Breast epithelium (tissue), 4 donors: Measurements from ENCODE around the gene NDUFC2. TPM values are rescaled to one million over a fixed set of nuclear protein-coding genes. Genes with fewer than 3 reads are reported as not detected.
A peak's percentile ranks its signal among the peaks of the same experiment; 100 is the strongest.

ENCODE experiments used
- DNase-seq, 2 donors: peaks; one replicate each; pipeline ENCODE4 v3.0.0-alpha.2; 2019; ENCODE audit warnings: low spot score in 2 of 2
- H3K27ac ChIP-seq, 2 donors: fragments of 200-600 bp; sonication (generic) in 1 of 2; one replicate each; pipeline ENCODE4 v1.5.1; 2016 to 2019; ENCODE audit warnings: mild to moderate bottlenecking in 1 of 2
- H3K27me3 ChIP-seq, 2 donors: fragments of 200-600 bp; sonication (generic) in 1 of 2; one replicate each; pipeline versions ENCODE4 v1.5.1 to v1.6.0; 2017 to 2019; ENCODE audit warnings: control low read depth in 1 of 2, mild to moderate bottlenecking in 1 of 2
- H3K36me3 ChIP-seq: fragments of 200-600 bp; one replicate; pipeline ENCODE4 v1.5.1; 2019
- H3K4me1 ChIP-seq, 2 donors: fragments of 200-600 bp; sonication (generic); one replicate each; pipeline ENCODE4 v1.5.1; 2016 to 2019; ENCODE audit warnings: control low read depth in 1 of 2
- H3K4me3 ChIP-seq, 3 donors: fragments of 200-600 bp; sonication (generic); 1 replicate in 2 of 3; 2 replicates in 1 of 3; pipeline ENCODE4 v1.5.1; 2016 to 2019; ENCODE audit warnings: mild to moderate bottlenecking in 3 of 3, moderate library complexity in 2 of 3
- H3K9me3 ChIP-seq, 2 donors: fragments of 200-600 bp; sonication (generic) in 1 of 2; one replicate each; pipeline ENCODE4 v1.5.1; 2016 to 2019; ENCODE audit warnings: control low read depth in 1 of 2
- POLR2A ChIP-seq: fragments of 450-650 bp; IDR thresholded peaks from one replicate; pipeline ENCODE4 v1.6.1; 2016; ENCODE audit warnings: antibody characterized with exemption, mild to moderate bottlenecking, moderate library complexity
- POLR2AphosphoS5 ChIP-seq, 3 donors: sonication (generic); formaldehyde crosslinking; IDR thresholded peaks; one replicate each; pipeline ENCODE4 v1.6.1; 2017; ENCODE audit warnings: antibody characterized with exemption in 3 of 3
- intact Hi-C: fragments of 100-400 bp; cut with DNase I; formaldehyde crosslinking; loops from one replicate; pipeline ENCODE4 v1.15.1; 2023; ENCODE audit warnings: low total_unique reads
- total RNA-seq, 3 donors: library from RNA; depleted of rRNA; stranded (reverse); fragments of >200 nt; gene quantifications; one replicate each; pipeline ENCODE4 v1.1.0, GENCODE V29; 2016
- TF ChIP-seq, protein P1 (sequence below), 3 donors: fragments of 450-650 bp; IDR thresholded peaks; one replicate each; pipeline ENCODE4 v1.5.1; 2016 to 2017; ENCODE audit warnings: antibody characterized with exemption in 3 of 3, mild to moderate bottlenecking in 3 of 3, moderate library complexity in 3 of 3

NDUFC2 gene
- total RNA-seq, 3 donors from 2014 or later = 101 to 105 (median 103) TPM

DNA sequence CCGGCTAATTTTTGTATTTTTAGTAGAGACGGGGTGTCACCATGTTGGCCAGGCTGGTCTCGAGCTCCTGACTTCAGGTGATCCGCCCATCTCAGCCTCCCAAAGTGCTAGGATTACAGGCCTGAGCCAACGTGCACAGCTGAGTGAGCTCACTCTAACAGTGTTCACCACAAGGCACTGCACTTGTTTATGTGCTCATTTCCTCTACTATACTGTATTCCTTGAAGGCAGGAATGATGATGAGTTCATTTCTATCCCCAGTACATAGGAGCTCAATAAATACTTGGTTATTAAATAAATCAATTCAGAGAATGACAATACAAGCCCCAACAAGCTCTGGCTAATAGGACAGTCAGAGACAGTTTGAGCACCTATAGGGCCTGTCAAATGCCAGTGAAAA is 30.7 kb upstream of the NDUFC2 start:
- TF ChIP-seq, protein P1, sequence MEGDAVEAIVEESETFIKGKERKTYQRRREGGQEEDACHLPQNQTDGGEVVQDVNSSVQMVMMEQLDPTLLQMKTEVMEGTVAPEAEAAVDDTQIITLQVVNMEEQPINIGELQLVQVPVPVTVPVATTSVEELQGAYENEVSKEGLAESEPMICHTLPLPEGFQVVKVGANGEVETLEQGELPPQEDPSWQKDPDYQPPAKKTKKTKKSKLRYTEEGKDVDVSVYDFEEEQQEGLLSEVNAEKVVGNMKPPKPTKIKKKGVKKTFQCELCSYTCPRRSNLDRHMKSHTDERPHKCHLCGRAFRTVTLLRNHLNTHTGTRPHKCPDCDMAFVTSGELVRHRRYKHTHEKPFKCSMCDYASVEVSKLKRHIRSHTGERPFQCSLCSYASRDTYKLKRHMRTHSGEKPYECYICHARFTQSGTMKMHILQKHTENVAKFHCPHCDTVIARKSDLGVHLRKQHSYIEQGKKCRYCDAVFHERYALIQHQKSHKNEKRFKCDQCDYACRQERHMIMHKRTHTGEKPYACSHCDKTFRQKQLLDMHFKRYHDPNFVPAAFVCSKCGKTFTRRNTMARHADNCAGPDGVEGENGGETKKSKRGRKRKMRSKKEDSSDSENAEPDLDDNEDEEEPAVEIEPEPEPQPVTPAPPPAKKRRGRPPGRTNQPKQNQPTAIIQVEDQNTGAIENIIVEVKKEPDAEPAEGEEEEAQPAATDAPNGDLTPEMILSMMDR (IDR thresholded peaks at IDR 0.05) = no peak
- TF ChIP-seq POLR2A = no peak
- no peak for TF ChIP-seq POLR2AphosphoS5 (IDR thresholded peaks at IDR 0.05)
- intact Hi-C loops = no loop called here
- no peaks in the 10 kb centered on the region for H3K9me3 ChIP-seq
- H3K4me3 ChIP-seq = no peak overlapping the region
- no peak for DNase-seq
- peaks cover 5% of the 10 kb centered on the region for H3K36me3 ChIP-seq
- H3K27ac ChIP-seq = no peak overlapping the region
- no peaks in the 10 kb centered on the region for H3K27me3 ChIP-seq
- no peaks in the 10 kb centered on the region for H3K4me1 ChIP-seq

DNA sequence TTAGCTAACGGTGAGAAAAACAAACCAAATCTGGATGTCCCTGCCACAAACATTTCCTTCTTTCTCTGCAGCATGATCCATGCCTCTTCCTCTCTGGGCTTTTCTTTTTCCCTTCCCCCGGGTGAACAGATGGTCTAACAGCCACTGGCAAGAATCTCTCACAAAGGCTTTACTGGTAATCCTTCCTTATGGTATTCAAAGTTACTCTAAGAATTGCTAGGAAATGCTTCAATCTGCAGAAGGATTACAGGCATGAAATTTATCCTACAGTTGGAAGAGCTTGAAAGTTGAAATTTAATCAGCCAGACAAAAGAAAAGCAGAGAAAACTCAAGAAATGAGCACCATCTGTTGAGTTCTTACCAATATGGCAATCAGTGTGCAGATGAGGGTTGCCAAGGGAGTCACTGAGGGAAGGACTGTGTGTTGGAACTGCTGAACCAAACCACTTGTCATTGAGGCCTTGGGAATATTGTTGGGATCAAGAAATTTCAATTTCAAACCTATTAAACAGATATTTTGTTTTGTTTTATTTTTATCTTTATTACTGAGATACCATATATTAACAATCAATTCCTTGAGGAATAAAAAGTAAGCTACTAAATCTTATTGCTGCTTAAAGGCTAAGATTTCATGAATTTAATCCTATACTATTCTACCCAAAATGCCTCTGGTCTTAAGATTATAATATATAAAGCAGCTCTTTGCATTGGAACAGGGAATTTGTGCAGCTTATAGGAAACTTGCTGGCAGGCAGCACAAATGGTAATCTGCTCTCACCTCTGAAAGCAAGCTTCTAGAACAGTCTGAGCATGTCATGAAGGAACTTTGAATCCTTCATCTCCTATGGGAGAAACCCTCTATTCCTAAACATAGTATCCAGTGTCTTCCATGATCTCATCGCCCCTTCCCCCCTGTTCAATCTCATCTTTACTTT is 29.7 kb upstream of the NDUFC2 start:
- no peaks in the 10 kb centered on the region for H3K4me1 ChIP-seq
- no peaks in the 10 kb centered on the region for H3K27me3 ChIP-seq
- H3K36me3 ChIP-seq = peaks cover 5% of the 10 kb centered on the region
- DNase-seq = no peak
- H3K9me3 ChIP-seq = no peaks in the 10 kb centered on the region
- no peak overlapping the region for H3K4me3 ChIP-seq
- TF ChIP-seq, protein P1 (IDR thresholded peaks at IDR 0.05) = no peak
- TF ChIP-seq POLR2A (no peak), POLR2AphosphoS5 (IDR thresholded peaks at IDR 0.05) (no peak)
- H3K27ac ChIP-seq = no peak overlapping the region
- intact Hi-C loops = no loop called here

DNA sequence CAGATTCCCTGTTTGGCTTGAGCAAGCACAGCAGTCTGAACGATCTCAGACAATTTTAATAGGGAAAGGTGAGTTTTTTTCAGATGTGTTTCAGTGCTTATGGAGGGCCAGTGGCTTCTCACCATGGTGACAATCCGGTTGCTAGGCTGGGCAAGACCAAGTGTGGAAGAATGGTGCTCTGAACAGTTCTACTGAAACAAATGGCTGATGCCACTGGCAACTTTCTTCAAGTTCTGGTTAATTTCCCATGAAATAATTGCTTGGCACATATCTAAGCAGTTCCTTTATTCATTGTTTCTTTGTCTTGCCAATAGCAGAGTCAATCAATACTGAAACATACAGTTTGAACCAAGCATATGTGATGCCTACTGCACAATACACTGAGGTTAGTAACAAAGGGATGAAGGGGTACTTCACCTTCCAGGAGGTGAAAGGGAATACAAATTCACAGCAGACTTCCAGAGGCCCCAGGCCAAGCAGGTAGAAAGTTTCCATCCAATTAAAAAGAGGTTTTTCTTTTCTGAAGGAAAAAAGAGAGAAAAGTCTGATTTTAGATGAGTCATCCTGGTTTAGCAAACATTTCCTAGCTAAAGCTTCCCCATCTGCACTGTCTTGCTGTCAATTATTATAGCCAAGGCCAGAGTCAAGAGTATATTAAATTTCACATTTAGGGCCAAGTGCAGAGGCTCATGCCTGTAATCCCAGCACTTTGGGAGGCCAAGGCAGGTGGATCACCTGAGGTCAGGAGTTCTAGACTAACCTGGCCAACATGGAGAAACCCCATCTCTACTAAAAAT is 21.2 kb upstream of the NDUFC2 start:
- TF ChIP-seq, protein P1 (IDR thresholded peaks at IDR 0.05) = no peak
- TF ChIP-seq POLR2A = no peak
- no peaks in the 10 kb centered on the region for H3K4me1 ChIP-seq
- DNase-seq = no peak
- H3K27me3 ChIP-seq = no peaks in the 10 kb centered on the region
- H3K36me3 ChIP-seq = no peaks in the 10 kb centered on the region
- intact Hi-C loops = no loop called here
- peak overlapping the region in 1 of 2 donors; percentile 28 for H3K27ac ChIP-seq
- no peaks in the 10 kb centered on the region for H3K9me3 ChIP-seq
- H3K4me3 ChIP-seq = no peak overlapping the region

DNA sequence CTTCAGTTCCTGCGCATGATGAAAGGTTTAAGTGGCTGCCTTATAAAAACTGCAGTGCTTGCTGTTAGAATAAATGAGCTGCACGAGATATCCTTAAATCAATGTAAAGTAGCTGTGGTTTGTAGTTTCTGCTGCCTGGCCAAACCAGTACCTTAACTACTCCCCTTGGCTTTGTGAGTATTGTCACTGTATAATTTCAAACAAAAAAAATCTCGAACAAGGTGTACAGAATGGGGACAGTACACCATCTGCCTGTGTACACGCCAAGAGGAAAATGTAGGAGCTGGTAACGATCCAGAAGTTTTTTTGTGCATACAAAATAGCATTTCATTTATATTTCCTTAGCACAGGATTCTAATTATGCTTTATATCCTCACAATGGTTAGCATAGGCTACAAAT is 20.6 kb upstream of the NDUFC2 start:
- no peaks in the 10 kb centered on the region for H3K36me3 ChIP-seq
- TF ChIP-seq POLR2A = no peak
- TF ChIP-seq, protein P1 (IDR thresholded peaks at IDR 0.05) = no peak
- no peak for TF ChIP-seq POLR2AphosphoS5 (IDR thresholded peaks at IDR 0.05)
- H3K4me1 ChIP-seq = no peaks in the 10 kb centered on the region
- H3K4me3 ChIP-seq = no peak overlapping the region
- DNase-seq = no peak
- H3K27ac ChIP-seq = no peak overlapping the region
- H3K9me3 ChIP-seq = no peaks in the 10 kb centered on the region
- no peaks in the 10 kb centered on the region for H3K27me3 ChIP-seq
- intact Hi-C loops = no loop called here

DNA sequence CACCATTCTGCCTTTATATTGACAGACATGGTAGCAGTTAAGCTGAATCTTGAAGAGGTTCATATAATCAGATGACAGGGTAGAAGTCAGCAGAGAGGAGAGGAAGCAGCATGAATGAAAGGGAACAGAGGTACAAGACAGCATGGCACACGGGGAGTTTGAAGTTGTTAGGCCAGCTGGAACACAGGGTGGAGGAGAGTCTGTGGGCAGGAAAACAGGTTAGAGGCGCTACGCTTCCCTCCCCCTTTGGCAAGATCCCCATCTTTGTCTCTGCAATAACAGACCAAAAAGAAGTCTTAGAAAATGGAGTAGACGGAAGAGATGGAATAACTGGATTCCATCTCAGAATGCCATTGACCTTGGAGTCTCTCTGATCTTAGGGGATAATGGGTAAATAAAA is 20.0 kb upstream of the NDUFC2 start:
- TF ChIP-seq POLR2A (no peak), POLR2AphosphoS5 (IDR thresholded peaks at IDR 0.05) (no peak)
- TF ChIP-seq, protein P1 (IDR thresholded peaks at IDR 0.05) = no peak
- H3K4me1 ChIP-seq = no peaks in the 10 kb centered on the region
- intact Hi-C loops = no loop called here
- H3K9me3 ChIP-seq = no peaks in the 10 kb centered on the region
- H3K27me3 ChIP-seq = no peaks in the 10 kb centered on the region
- no peak for DNase-seq
- no peak overlapping the region for H3K27ac ChIP-seq
- no peaks in the 10 kb centered on the region for H3K36me3 ChIP-seq
- no peak overlapping the region for H3K4me3 ChIP-seq
